Breast epithelium (tissue), 3 donors: Measurements from ENCODE around the gene TNFRSF11A.

Source experiments
- CTCF ChIP-seq, 3 donors: fragments of 450-650 bp; IDR thresholded peaks; one replicate each; pipeline ENCODE4 v1.5.1; 2016 to 2017; ENCODE audit warnings: antibody characterized with exemption in 3 of 3, mild to moderate bottlenecking in 3 of 3, moderate library complexity in 3 of 3
- POLR2A ChIP-seq: fragments of 450-650 bp; IDR thresholded peaks from one replicate; pipeline ENCODE4 v1.6.1; 2016; ENCODE audit warnings: antibody characterized with exemption, mild to moderate bottlenecking, moderate library complexity
- POLR2AphosphoS5 ChIP-seq, 3 donors: sonication (generic); formaldehyde crosslinking; IDR thresholded peaks; one replicate each; pipeline ENCODE4 v1.6.1; 2017; ENCODE audit warnings: antibody characterized with exemption in 3 of 3

DNA sequence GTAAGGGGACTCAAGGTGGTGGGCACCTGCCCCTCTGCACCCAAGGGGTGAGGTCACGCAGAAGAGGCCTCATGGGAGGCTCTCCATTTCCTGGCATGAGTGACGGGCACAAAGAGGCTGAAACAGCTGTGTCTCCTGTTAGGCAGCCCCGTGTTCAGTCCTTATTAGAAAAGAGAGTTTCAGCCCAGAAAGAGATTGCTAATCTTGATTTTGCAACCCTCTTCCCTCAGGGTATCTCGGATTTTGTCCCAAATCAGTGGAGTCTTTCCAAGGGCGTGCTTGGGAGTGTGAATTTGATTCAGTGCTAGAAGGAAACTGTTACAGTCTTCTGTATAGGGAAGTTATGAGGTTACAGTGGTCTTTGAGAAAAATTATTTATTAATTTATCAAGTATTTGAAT lies 10.4 kb downstream of the TNFRSF11A start:
- TF ChIP-seq POLR2A (no peak), CTCF (IDR thresholded peaks at IDR 0.05) (no peak), POLR2AphosphoS5 (IDR thresholded peaks at IDR 0.05) (no peak)
